Subcutaneous abdominal adipose tissue (tissue), 5 donors: ENCODE measurements around the gene PLCB1.

Source experiments
- H3K27ac ChIP-seq: one replicate; pipeline ENCODE4 v1.7.0; 2013; ENCODE audit warnings: low read depth, mild to moderate bottlenecking, inconsistent platforms, low read length, moderate library complexity
- H3K27me3 ChIP-seq, 5 donors: one replicate each; pipeline ENCODE4 v1.7.0; 2013; ENCODE audit warnings: low read length in 5 of 5, inconsistent platforms in 1 of 5; ENCODE audit not compliant: control insufficient read depth in 5 of 5, insufficient read depth in 4 of 5
- H3K36me3 ChIP-seq, 5 donors: one replicate each; pipeline ENCODE4 v1.7.0; 2013; ENCODE audit warnings: low read length in 5 of 5; ENCODE audit not compliant: control insufficient read depth in 5 of 5, insufficient read depth in 5 of 5
- H3K4me1 ChIP-seq, 5 donors: one replicate each; pipeline ENCODE4 v1.7.0; 2013; ENCODE audit warnings: low read length in 5 of 5, mild to moderate bottlenecking in 3 of 5, moderate library complexity in 1 of 5; ENCODE audit not compliant: control insufficient read depth in 5 of 5, insufficient read depth in 5 of 5
- H3K4me3 ChIP-seq, 5 donors: one replicate each; pipeline ENCODE4 v1.7.0; 2013; ENCODE audit warnings: low read length in 5 of 5, low read depth in 1 of 5
- H3K9ac ChIP-seq, 5 donors: one replicate each; pipeline ENCODE4 v1.7.0; 2013; ENCODE audit warnings: low read length in 5 of 5, mild to moderate bottlenecking in 4 of 5, moderate library complexity in 3 of 5
- H3K9me3 ChIP-seq, 5 donors: one replicate each; pipeline ENCODE4 v1.7.0; 2013; ENCODE audit warnings: low read length in 5 of 5; ENCODE audit not compliant: control insufficient read depth in 5 of 5
- donor health status: healthy.
- donor health status: healthy.
- donor health status: healthy.
- donor health status: healthy.
- donor health status: healthy.

The PLCB1 gene

DNA sequence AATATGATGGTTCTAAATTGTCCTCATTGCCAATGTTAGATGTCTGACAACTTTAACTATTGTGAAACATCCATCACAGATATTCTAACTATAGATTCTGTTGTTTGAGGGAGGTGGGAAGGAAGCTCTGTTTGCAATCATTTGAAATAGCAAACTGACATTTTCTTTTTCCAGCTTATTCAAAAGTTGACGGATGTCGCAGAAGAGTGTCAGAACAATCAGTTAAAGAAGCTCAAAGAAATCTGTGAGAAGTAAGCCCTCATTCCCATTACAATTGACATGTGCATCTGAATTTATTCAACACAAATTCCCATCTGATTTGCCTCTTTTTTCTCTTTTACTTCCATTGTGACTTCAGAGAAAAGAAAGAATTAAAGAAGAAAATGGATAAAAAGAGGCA is 656.2 kb downstream of the PLCB1 start:
- no peaks in the 10 kb centered on the region for H3K27me3 ChIP-seq
- H3K4me3 ChIP-seq, result no peak overlapping the region
- H3K9ac ChIP-seq, result no peak overlapping the region
- H3K27ac ChIP-seq, result no peak overlapping the region
- peaks cover 0 to 3% (median 0%) of the 10 kb centered on the region in 5 donors for H3K4me1 ChIP-seq
- peaks cover 0 to 2% (median 0%) of the 10 kb centered on the region in 5 donors for H3K36me3 ChIP-seq
- H3K9me3 ChIP-seq, result no peaks in the 10 kb centered on the region

DNA sequence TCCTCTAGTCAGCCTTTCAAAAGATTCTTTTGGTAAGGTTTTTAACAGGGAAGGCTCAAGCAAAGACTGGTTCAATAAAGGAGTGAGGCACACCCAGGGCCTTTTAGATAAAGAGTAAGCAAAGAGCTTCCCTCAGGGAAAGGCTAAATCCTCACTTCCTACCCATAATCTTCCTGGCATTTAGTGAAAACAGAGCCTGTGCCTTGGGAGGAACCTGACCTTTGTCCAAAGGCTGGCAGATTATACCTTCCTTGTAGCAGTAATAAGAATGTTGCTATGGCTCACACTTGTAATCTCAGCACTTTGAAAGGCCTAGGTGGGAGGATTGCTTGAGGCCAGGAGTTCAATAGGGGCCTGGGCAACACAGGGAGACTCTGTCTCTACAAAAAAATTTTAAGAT is 656.8 kb downstream of the PLCB1 start:
- no peaks in the 10 kb centered on the region for H3K9me3 ChIP-seq
- H3K27me3 ChIP-seq, result no peaks in the 10 kb centered on the region
- H3K9ac ChIP-seq, result no peak overlapping the region
- H3K4me1 ChIP-seq, result peaks cover 0 to 3% (median 0%) of the 10 kb centered on the region in 5 donors
- H3K4me3 ChIP-seq, result no peak overlapping the region
- H3K27ac ChIP-seq, result no peak overlapping the region
- H3K36me3 ChIP-seq, result peaks cover 0 to 2% (median 0%) of the 10 kb centered on the region in 5 donors

DNA sequence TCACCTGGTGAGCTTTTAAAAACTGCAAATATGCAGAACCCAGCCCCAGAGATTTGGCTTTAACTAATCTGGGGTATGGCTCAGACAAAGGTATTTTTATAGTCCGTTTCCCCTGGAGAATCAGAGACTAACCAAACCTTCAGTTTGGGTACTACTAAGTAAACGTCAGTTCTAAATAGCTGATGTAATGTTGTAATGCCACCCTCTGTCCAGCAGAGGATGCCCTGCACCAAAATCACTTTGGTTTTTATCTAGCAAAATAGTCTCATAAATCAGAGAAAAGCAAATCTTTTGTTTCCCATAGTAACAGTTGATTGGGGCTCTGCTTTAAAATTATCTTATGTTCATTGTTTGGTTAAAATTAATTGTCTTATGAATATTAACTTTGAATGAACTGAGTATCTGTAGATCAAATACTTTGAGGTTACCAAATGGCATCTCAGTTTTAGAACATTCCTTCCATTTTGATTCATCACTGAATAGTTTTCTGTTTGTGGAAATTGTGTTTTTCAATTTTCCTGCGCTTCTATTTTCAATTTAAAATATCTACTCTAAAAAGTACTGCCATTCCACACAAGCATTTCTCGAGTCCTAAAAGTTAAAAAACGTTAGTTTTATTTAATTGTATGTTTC is 658.5 kb downstream of the PLCB1 start:
- Histone ChIP-seq H3K27me3 (no peaks in the 10 kb centered on the region), H3K9ac (no peak overlapping the region), H3K4me1 (peaks cover 0 to 3% (median 0%) of the 10 kb centered on the region in 5 donors), H3K4me3 (no peak overlapping the region), H3K9me3 (no peaks in the 10 kb centered on the region), H3K27ac (no peak overlapping the region), H3K36me3 (peaks cover 0 to 2% (median 0%) of the 10 kb centered on the region in 5 donors)

DNA sequence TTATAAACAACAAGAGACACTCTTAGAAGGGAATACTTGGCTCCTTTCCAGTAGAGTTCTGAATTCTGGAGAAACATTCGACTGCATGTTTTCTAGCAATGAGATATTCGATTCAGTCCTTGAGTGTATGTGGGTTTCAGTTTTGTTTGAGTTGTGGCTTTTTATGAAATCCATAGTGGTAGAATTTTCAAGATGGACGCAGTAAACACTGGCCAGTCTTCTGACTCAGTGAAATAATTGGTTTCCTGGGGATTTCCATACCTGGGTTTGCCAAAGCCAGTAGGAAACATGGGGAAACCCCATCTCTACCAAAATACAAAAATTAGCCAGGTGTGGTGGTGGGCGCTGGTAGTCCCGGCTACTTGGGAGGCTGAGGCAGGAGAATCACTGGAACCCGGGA is 663.3 kb downstream of the PLCB1 start:
- Histone ChIP-seq H3K4me1 (peaks cover 0 to 28% (median 18%) of the 10 kb centered on the region in 5 donors), H3K27me3 (no peaks in the 10 kb centered on the region), H3K9ac (no peak overlapping the region), H3K4me3 (no peak overlapping the region), H3K27ac (no peak overlapping the region), H3K36me3 (no peaks in the 10 kb centered on the region), H3K9me3 (no peaks in the 10 kb centered on the region)

DNA sequence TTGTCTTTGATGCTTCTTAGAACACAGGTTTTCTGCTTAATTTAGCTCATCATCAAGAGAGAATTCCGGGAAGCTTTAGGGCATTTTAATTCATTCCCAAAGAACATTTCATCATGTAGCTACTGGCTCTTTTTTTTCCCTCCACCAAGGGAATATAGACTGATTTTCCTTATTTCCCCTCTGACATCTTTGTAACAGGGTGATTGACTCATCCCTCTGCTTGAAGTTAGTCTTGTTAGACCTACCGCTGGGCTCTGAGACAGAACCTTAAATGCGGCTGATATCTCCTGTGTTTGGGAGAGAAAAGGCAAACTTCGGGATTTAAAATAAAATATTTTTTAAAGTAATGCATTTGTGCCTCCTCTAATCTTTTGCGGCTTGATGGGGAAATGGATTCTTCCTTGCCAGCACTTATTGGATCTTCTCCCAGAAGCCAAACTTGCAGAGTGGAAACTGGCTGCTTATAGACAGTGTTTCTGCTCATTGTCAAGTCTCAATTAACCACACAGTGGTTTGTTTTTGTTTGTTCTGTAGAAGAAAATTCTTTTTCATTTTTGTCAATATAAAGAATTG is 664.1 kb downstream of the PLCB1 start:
- no peaks in the 10 kb centered on the region for H3K27me3 ChIP-seq

DNA sequence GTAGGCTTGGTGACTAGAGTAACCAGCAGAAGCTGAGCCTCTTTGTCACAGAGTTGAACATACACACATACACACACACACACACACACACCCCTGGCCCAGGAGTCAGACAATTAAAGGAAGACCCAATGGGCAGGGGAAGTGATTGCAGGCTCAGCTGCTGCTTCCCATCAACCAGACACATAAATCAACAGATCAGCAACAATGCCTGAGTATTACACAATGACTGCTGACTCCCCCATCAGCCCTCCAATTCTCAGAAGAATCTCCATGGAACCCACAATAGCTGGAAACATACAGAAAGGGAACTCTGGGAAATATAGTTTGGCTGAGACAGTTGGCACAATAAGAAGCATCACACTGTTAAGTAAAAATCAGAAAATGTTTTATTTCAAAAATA is 666.4 kb downstream of the PLCB1 start:
- Histone ChIP-seq H3K4me1 (peaks cover 0 to 28% (median 18%) of the 10 kb centered on the region in 5 donors), H3K9me3 (no peaks in the 10 kb centered on the region), H3K4me3 (no peak overlapping the region), H3K9ac (peak overlapping the region in 1 of 5 donors; percentile 3), H3K27me3 (no peaks in the 10 kb centered on the region), H3K27ac (no peak overlapping the region), H3K36me3 (peaks cover 0 to 2% (median 0%) of the 10 kb centered on the region in 5 donors)

More for the DNA sequence above, 664.1 kb downstream of the PLCB1 start:
- Histone ChIP-seq H3K9me3 (no peaks in the 10 kb centered on the region), H3K36me3 (peaks cover 0 to 2% (median 0%) of the 10 kb centered on the region in 5 donors), H3K9ac (peak overlapping the region in 1 of 5 donors; percentile 20), H3K4me1 (peaks cover 0 to 28% (median 18%) of the 10 kb centered on the region in 5 donors), H3K27ac (peak overlapping the region; percentile 52), H3K4me3 (no peak overlapping the region)

DNA sequence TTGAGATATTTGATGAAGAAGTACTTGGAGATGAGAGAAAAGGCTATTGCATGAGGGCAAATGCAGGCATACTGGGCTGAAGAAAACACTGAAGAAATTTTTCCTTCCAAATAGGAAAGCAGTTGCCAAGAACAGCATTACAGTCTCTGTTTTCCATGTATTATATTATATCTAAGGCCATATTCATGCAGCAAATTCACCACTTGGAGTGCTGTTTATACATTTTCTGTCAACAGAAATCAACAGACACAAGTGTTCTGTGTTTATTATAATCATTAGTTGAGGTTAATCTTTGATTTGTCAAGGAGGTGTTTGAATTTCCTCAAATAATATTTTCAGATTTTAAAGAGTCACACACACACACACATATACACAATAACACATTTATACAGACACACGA is 668.0 kb downstream of the PLCB1 start:
- peaks cover 0 to 28% (median 18%) of the 10 kb centered on the region in 5 donors for H3K4me1 ChIP-seq
- H3K27ac ChIP-seq, result no peak overlapping the region
- no peaks in the 10 kb centered on the region for H3K9me3 ChIP-seq
- H3K36me3 ChIP-seq, result peaks cover 0 to 2% (median 0%) of the 10 kb centered on the region in 5 donors
- no peak overlapping the region for H3K4me3 ChIP-seq
- H3K27me3 ChIP-seq, result no peaks in the 10 kb centered on the region
- no peak overlapping the region for H3K9ac ChIP-seq

DNA sequence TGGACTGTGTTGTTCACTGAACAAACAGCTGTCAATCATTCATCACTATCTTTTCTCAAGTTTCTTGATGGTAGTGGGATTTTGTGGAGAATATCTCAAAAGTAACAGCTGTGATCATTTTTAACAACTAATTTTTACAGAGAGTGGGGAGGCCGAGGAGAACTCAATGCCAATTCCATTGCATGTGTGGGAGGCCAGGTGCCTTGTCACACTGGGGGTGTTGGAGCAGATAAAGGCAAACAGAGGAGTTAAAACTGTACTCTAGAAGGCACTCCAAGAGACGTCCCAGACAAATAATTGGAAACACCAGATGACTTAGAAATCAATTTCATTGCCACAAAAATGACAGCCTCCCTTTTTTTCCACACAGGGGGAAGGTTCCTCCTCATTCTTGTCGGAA is 669.6 kb downstream of the PLCB1 start:
- Histone ChIP-seq H3K27me3 (no peaks in the 10 kb centered on the region), H3K9ac (no peak overlapping the region), H3K4me1 (peaks cover 0 to 19% (median 8%) of the 10 kb centered on the region in 5 donors), H3K9me3 (no peaks in the 10 kb centered on the region), H3K36me3 (peaks cover 0 to 2% (median 0%) of the 10 kb centered on the region in 5 donors), H3K27ac (no peak overlapping the region), H3K4me3 (no peak overlapping the region)

DNA sequence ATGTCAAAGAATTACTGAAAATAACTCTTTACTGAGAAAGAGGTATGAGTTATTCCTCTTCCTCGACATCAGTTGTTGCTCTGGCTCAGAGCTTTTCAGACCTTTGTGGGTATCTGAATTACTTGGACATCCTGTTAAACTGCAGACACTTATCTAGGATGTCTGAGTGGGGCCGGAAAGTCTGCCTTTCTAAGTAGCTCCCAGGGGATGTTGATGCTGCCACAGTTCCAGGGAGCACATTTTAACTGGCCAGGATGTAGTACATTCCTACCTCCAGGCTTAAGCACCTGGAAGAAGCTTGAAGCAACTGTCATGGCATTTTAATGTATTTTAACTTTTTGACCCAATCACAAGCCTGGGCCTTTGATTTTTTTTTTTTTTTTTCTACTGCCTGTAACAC is 671.0 kb downstream of the PLCB1 start:
- Histone ChIP-seq H3K4me3 (no peak overlapping the region), H3K27ac (no peak overlapping the region), H3K9me3 (no peaks in the 10 kb centered on the region), H3K36me3 (peaks cover 0 to 2% (median 0%) of the 10 kb centered on the region in 5 donors), H3K9ac (no peak overlapping the region), H3K27me3 (no peaks in the 10 kb centered on the region), H3K4me1 (peaks cover 0 to 13% (median 11%) of the 10 kb centered on the region in 5 donors)

DNA sequence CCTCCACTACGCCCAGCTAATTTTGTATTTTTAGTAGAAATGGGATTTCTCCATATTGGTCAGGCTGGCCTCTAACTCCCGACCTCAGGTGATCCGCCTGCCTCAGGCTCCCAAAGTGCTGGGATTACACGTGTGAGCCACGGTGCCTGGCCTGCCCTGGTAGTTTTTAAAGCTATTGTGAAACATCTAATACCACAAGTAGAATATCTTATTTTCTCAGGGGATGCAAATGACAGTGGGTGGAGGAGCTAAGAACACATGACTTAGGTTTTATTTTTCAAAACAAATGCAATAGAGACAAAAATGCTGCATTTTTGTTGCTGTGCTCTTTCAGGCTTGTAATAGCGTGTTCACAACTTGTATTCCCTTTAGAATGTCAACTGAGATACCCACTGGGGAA is 671.9 kb downstream of the PLCB1 start:
- Histone ChIP-seq H3K27ac (no peak overlapping the region), H3K4me3 (no peak overlapping the region), H3K36me3 (peaks cover 0 to 2% (median 0%) of the 10 kb centered on the region in 5 donors), H3K9ac (no peak overlapping the region), H3K9me3 (no peaks in the 10 kb centered on the region), H3K4me1 (peaks cover 0 to 8% (median 6%) of the 10 kb centered on the region in 5 donors), H3K27me3 (no peaks in the 10 kb centered on the region)
